ENCODE results near the gene ADAMTS1. TPM values are rescaled to one million over a fixed set of nuclear protein-coding genes. Genes with fewer than 3 reads are reported as not detected.

ADAMTS1 gene
- total RNA-seq, 1 experiment from 2014 or later = 35.6 TPM

DNA sequence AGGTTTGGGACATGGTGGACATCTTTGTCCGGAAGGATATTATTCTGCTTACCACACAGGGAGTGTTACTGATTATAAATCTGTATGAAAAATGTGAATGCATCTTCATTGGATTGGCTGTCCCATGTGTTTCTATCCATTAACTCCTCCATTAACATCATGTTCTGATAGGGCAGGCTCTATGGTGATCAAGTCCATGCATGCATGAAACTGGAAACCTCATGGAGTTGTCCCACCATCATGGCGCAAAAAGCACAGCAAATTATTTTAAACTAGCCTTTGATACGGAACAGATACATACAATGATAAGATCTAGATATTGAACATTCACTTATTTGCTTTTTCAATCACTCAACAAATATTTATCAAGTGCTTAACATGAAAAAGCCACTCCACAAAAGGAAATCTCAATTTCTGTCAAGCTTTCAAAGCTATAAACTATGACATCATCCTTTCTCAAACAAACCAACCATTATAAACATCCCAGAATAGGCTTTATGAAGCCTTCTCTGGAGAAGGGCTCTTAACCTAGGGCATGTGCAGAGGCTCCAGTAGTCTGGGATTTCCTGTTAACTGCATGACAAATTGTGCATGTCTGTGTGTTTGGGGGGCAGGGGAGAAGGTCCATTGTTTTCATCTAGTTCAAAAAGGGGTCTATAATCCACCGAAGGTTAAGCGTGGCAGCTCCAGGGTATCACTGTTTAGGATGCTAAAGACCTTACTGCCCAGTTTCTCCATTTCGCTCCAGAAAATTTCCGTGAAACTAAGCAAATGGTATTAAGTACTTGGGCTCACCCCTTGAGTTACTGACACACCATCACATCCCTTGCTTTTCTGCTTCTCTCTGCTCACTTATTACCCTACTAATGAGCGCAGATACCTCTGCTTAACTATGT lies 46.1 kb downstream of the ADAMTS1 start:
- Mint-ChIP-seq H3K9me3 (peaks cover 12% of the 10 kb centered on the region), H3K4me1 (peaks cover 14% of the 10 kb centered on the region), H3K27me3 (ENCODE audit: low read depth) (no peaks in the 10 kb centered on the region), H3K36me3 (peaks cover 6% of the 10 kb centered on the region; the same call in 1 of the 2 replicates), H3K27ac (no peak overlapping the region), H3K4me3 (no peak overlapping the region)
- ChIA-PET CTCF (no interaction called here), POLR2A (no interaction called here)
- no peak for DNase-seq (ENCODE audit: low spot score)
- TF ChIP-seq SP1 (CRISPR knock-in tag; conservative IDR thresholded peaks at IDR 0.05) (no peak), MXD4 (CRISPR knock-in tag; IDR thresholded peaks at IDR 0.05; ENCODE audit: borderline replicate concordance) (no peak), TP53 (CRISPR knock-in tag; IDR thresholded peaks at IDR 0.05) (no peak), SMAD4 (CRISPR knock-in tag; IDR thresholded peaks at IDR 0.05) (no peak), JUN (CRISPR knock-in tag; IDR thresholded peaks at IDR 0.05) (no peak), HMGA2 (CRISPR knock-in tag; IDR thresholded peaks at IDR 0.05) (no peak), RORB (CRISPR knock-in tag; IDR thresholded peaks at IDR 0.05) (no peak), GTF2I (CRISPR knock-in tag; conservative IDR thresholded peaks at IDR 0.05) (no peak), NR2C2 (CRISPR knock-in tag; IDR thresholded peaks at IDR 0.05) (no peak), TEAD1 (CRISPR knock-in tag; IDR thresholded peaks at IDR 0.05) (no peak), ZNF263 (CRISPR knock-in tag; IDR thresholded peaks at IDR 0.05; ENCODE audit: low read depth) (no peak), ZNF138 (CRISPR knock-in tag; conservative IDR thresholded peaks at IDR 0.05) (no peak)
- TF ChIP-seq, protein P1, sequence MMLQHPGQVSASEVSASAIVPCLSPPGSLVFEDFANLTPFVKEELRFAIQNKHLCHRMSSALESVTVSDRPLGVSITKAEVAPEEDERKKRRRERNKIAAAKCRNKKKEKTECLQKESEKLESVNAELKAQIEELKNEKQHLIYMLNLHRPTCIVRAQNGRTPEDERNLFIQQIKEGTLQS (CRISPR knock-in tag; conservative IDR thresholded peaks at IDR 0.05) = no peak
- TF ChIP-seq, protein P2, sequence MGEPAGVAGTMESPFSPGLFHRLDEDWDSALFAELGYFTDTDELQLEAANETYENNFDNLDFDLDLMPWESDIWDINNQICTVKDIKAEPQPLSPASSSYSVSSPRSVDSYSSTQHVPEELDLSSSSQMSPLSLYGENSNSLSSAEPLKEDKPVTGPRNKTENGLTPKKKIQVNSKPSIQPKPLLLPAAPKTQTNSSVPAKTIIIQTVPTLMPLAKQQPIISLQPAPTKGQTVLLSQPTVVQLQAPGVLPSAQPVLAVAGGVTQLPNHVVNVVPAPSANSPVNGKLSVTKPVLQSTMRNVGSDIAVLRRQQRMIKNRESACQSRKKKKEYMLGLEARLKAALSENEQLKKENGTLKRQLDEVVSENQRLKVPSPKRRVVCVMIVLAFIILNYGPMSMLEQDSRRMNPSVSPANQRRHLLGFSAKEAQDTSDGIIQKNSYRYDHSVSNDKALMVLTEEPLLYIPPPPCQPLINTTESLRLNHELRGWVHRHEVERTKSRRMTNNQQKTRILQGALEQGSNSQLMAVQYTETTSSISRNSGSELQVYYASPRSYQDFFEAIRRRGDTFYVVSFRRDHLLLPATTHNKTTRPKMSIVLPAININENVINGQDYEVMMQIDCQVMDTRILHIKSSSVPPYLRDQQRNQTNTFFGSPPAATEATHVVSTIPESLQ (CRISPR knock-in tag; IDR thresholded peaks at IDR 0.05) = no peak
- TF ChIP-seq, protein P3, sequence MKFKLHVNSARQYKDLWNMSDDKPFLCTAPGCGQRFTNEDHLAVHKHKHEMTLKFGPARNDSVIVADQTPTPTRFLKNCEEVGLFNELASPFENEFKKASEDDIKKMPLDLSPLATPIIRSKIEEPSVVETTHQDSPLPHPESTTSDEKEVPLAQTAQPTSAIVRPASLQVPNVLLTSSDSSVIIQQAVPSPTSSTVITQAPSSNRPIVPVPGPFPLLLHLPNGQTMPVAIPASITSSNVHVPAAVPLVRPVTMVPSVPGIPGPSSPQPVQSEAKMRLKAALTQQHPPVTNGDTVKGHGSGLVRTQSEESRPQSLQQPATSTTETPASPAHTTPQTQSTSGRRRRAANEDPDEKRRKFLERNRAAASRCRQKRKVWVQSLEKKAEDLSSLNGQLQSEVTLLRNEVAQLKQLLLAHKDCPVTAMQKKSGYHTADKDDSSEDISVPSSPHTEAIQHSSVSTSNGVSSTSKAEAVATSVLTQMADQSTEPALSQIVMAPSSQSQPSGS (CRISPR knock-in tag; IDR thresholded peaks at IDR 0.05; ENCODE audit: borderline replicate concordance, low read depth) = no peak
- TF ChIP-seq, protein P4, sequence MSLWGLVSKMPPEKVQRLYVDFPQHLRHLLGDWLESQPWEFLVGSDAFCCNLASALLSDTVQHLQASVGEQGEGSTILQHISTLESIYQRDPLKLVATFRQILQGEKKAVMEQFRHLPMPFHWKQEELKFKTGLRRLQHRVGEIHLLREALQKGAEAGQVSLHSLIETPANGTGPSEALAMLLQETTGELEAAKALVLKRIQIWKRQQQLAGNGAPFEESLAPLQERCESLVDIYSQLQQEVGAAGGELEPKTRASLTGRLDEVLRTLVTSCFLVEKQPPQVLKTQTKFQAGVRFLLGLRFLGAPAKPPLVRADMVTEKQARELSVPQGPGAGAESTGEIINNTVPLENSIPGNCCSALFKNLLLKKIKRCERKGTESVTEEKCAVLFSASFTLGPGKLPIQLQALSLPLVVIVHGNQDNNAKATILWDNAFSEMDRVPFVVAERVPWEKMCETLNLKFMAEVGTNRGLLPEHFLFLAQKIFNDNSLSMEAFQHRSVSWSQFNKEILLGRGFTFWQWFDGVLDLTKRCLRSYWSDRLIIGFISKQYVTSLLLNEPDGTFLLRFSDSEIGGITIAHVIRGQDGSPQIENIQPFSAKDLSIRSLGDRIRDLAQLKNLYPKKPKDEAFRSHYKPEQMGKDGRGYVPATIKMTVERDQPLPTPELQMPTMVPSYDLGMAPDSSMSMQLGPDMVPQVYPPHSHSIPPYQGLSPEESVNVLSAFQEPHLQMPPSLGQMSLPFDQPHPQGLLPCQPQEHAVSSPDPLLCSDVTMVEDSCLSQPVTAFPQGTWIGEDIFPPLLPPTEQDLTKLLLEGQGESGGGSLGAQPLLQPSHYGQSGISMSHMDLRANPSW (CRISPR knock-in tag; conservative IDR thresholded peaks at IDR 0.05; ENCODE audit: low read depth) = no peak
- TF ChIP-seq, protein P5, sequence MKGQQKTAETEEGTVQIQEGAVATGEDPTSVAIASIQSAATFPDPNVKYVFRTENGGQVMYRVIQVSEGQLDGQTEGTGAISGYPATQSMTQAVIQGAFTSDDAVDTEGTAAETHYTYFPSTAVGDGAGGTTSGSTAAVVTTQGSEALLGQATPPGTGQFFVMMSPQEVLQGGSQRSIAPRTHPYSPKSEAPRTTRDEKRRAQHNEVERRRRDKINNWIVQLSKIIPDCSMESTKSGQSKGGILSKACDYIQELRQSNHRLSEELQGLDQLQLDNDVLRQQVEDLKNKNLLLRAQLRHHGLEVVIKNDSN (CRISPR knock-in tag; IDR thresholded peaks at IDR 0.05) = no peak
- TF ChIP-seq, protein P6, sequence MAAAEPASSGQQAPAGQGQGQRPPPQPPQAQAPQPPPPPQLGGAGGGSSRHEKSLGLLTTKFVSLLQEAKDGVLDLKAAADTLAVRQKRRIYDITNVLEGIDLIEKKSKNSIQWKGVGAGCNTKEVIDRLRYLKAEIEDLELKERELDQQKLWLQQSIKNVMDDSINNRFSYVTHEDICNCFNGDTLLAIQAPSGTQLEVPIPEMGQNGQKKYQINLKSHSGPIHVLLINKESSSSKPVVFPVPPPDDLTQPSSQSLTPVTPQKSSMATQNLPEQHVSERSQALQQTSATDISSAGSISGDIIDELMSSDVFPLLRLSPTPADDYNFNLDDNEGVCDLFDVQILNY (CRISPR knock-in tag; IDR thresholded peaks at IDR 0.05) = no peak
- ATAC-seq = no peak

Measured in WTC11 (cell line).